ENCODE results near the gene BTF3L4.
"Not testable (repeated sequence)": the region's sequence is repeated elsewhere in the genome, so short reads cannot be mapped to it uniquely, and the experiment has no call there.

The BTF3L4 gene

DNA sequence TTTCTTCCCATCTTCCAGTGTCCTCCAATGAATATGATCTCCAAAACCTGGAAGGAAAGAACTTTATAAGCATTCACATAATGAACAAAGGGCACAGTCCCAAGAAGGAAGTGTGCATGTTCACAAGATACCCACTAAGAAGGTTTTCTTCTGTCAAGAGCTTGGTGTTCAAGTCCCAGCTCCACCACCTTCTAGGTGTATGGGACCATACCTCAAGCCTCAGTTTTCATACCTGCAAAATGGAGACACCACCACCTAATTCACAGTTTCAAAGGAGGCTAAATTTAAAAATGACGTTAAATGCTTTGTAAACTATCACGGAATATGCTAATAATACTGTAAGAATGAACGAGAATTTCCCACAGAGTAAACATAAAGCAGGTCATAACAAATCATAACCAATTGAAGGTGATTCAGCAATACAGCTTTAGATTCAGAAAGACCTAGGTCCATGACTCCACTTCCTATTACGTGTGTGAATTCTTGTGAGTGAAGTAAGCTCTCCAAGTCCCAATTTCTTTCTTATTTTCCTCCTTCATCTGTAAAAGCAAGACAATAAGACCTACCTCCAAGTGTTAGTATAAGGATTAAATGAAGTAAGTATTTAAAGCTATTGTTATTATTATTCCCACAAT lies 14.4 kb upstream of the BTF3L4 start:
- no peak overlapping the region for H3K4me3 ChIP-seq (ENCODE audit: low read depth, low read length)
- no peak for TF ChIP-seq CTCF (IDR thresholded peaks at IDR 0.05; ENCODE audit: control insufficient read depth, extremely low read depth, insufficient read depth)
- DNase-seq (ENCODE audit: low read depth), result no peak

GRCh38 chr1:52045236-52045635 lies 10.9 kb upstream of the BTF3L4 start:
- no peak overlapping the region for H3K4me3 ChIP-seq (ENCODE audit: low read depth, low read length)
- DNase-seq (ENCODE audit: low read depth), result no peak
- no peak for TF ChIP-seq CTCF (IDR thresholded peaks at IDR 0.05; ENCODE audit: control insufficient read depth, extremely low read depth, insufficient read depth)

GRCh38 chr1:52045666-52046195 lies 10.4 kb upstream of the BTF3L4 start:
- not testable (repeated sequence) for H3K4me3 ChIP-seq (ENCODE audit: low read depth, low read length); DNase-seq (ENCODE audit: low read depth)

- not testable (repeated sequence) for H3K4me3 ChIP-seq (ENCODE audit: low read depth, low read length); DNase-seq (ENCODE audit: low read depth)
These were observed 6.8 kb upstream of the BTF3L4 start for GRCh38 chr1:52049337-52049736.

DNA sequence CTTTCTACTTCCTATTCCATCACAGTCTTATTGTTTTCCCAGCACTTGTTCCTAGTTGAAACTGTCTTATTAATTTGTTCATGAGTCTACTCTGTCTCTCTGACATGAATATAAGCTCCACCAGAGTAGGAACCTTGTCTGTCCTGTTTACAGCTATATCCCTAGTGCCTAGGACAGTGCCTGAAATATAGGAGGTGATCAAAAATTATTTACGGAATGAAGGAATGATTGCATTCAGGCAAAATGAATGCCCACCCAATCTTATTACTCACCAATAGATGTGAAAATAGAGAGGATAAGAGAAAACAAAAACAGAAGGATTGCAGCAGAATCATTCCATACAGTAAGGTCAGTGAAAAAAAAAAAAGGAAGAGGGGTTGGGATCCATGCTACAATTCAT lies 2.2 kb upstream of the BTF3L4 start:
- peak overlapping the region; percentile 88 for H3K4me3 ChIP-seq (ENCODE audit: low read depth, low read length)
- DNase-seq (ENCODE audit: low read depth), result no peak
- TF ChIP-seq CTCF (IDR thresholded peaks at IDR 0.05; ENCODE audit: control insufficient read depth, extremely low read depth, insufficient read depth), result no peak

- H3K4me3 ChIP-seq (ENCODE audit: low read depth, low read length), result peak overlapping the region; percentile 88
- no peak for TF ChIP-seq CTCF (IDR thresholded peaks at IDR 0.05; ENCODE audit: control insufficient read depth, extremely low read depth, insufficient read depth)
- no peak for DNase-seq (ENCODE audit: low read depth)
These were observed 1.5 kb upstream of the BTF3L4 start for GRCh38 chr1:52054496-52055065.

GRCh38 chr1:52055066-52055865 lies 829 bp upstream of the BTF3L4 start, which contains the start of gene TXNDC12:
TXNDC12 (minus strand) TSS chr1:52055191; CDS start chr1:52055096, 95 bp downstream.
- H3K4me3 ChIP-seq (ENCODE audit: low read depth, low read length), result peak within 1 kb of the TSS; percentile 88
- no peak for TF ChIP-seq CTCF (IDR thresholded peaks at IDR 0.05; ENCODE audit: control insufficient read depth, extremely low read depth, insufficient read depth)
- peak; percentile 87 for DNase-seq (ENCODE audit: low read depth)

Data from LNCaP clone FGC (cell line).